Activated T-helper 1 cell treated with anti-CD3 and anti-CD28 coated beads, Interleukin-12 subunit alpha, Interleukin-12 subunit beta, Interleukin-2, Interleukin-4 antibody, amounts not matched to agents 30 ng/mL and 10 ng/mL and 1 ng/mL, durations not matched to agents 14 hours and 24 hours and 36 hours (primary cell): ENCODE measurements around the gene USP34. TPM values are rescaled to one million over a fixed set of nuclear protein-coding genes. Genes with fewer than 3 reads are reported as not detected.

ENCODE experiments used
- DNase-seq: peaks from one replicate; pipeline ENCODE4 v3.0.0; 2021; ENCODE audit warnings: low spot score
- H3K27ac Mint-ChIP-seq: one replicate; pipeline ENCODE4 v1.8.0; 2021; ENCODE audit warnings: mild to moderate bottlenecking, mixed read lengths
- H3K27me3 Mint-ChIP-seq: one replicate; pipeline ENCODE4 v1.8.0; 2022; ENCODE audit warnings: mild to moderate bottlenecking, moderate library complexity, mixed read lengths; ENCODE audit not compliant: insufficient read depth
- H3K36me3 Mint-ChIP-seq: one replicate; pipeline ENCODE4 v1.8.0; 2021; ENCODE audit warnings: low read depth, mixed read lengths
- H3K4me1 Mint-ChIP-seq: one replicate; pipeline ENCODE4 v1.8.0; 2021; ENCODE audit warnings: low read depth, mixed read lengths
- H3K4me3 Mint-ChIP-seq: one replicate; pipeline ENCODE4 v1.8.0; 2021; ENCODE audit warnings: mild to moderate bottlenecking, moderate library complexity, mixed read lengths
- H3K9me3 Mint-ChIP-seq: one replicate; pipeline ENCODE4 v1.8.0; 2021; ENCODE audit warnings: mixed read lengths
- intact Hi-C: fragments of 100-400 bp; cut with micrococcal nuclease; formaldehyde crosslinking; loops from one replicate; pipeline ENCODE4 v1.15.1; 2024
- total RNA-seq: library from RNA; stranded (reverse); gene quantifications from 2 replicates; pipeline ENCODE4 v1.2.3, GENCODE V29; 2022

USP34 gene
- total RNA-seq, 1 donor from 2014 or later, result 91.3 TPM

DNA sequence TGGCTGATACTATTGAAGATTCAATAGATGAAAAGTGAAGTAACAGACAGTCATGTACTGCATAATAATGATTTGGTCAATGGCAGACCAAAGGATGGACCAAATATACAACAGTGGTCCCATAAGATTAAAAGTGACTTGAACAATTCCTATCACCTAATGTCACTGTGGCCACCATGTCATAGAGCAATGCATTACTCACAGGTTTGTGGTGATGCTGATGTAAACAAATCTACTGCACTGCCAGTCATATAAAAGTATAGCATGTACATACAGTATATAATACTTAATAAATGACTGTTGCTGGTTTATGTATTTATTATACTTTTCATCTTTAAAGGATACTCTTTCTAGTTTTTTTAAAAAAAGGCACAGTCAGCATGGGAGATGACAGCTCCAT, 99.9 kb downstream of the USP34 start:
- no peaks in the 10 kb centered on the region for H3K9me3 Mint-ChIP-seq
- peaks cover 38% of the 10 kb centered on the region for H3K36me3 Mint-ChIP-seq
- intact Hi-C loops, result no loop called here
- no peak for DNase-seq
- H3K27ac Mint-ChIP-seq, result no peak overlapping the region
- H3K27me3 Mint-ChIP-seq, result no peaks in the 10 kb centered on the region
- no peak overlapping the region for H3K4me3 Mint-ChIP-seq
- H3K4me1 Mint-ChIP-seq, result peaks cover 26% of the 10 kb centered on the region

- DNase-seq, result no peak
- H3K9me3 Mint-ChIP-seq, result no peaks in the 10 kb centered on the region
- intact Hi-C loops, result loop anchor here (10.0 kb wide), 1 partner anchor 396 kb away; no protein-coding TSS in a partner anchor
- H3K27me3 Mint-ChIP-seq, result no peaks in the 10 kb centered on the region
- H3K36me3 Mint-ChIP-seq, result peaks cover 38% of the 10 kb centered on the region
- peaks cover 37% of the 10 kb centered on the region for H3K4me1 Mint-ChIP-seq
- no peak overlapping the region for H3K27ac Mint-ChIP-seq
- no peak overlapping the region for H3K4me3 Mint-ChIP-seq
These were observed 101.9 kb downstream of the USP34 start for GRCh38 chr2:61368687-61369665.

DNA sequence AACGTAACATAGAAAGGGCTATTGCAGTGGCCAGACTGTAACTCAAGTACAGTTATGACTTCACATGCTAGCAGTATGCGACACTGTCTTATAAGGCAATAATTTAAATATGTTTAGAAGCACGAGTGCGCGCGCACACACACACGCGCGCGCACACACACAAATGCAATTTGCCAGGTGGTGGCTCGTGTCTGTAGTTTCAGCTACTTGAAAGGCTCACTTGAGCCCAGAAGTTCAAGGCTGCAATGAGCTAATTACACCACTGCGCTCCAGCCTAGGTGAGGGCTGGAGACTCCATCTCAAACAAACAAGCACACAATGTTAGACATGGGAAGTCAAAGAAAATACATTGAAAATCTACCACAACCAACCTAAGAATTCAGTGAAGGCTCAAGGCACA, 103.7 kb downstream of the USP34 start:
- H3K4me1 Mint-ChIP-seq, result peaks cover 48% of the 10 kb centered on the region
- H3K4me3 Mint-ChIP-seq, result no peak overlapping the region
- H3K9me3 Mint-ChIP-seq, result no peaks in the 10 kb centered on the region
- H3K27me3 Mint-ChIP-seq, result no peaks in the 10 kb centered on the region
- H3K36me3 Mint-ChIP-seq, result peaks cover 46% of the 10 kb centered on the region
- no peak overlapping the region for H3K27ac Mint-ChIP-seq
- no peak for DNase-seq
- intact Hi-C loops, result loop anchor here (10.0 kb wide), 1 partner anchor 398 kb away; no protein-coding TSS in a partner anchor

DNA sequence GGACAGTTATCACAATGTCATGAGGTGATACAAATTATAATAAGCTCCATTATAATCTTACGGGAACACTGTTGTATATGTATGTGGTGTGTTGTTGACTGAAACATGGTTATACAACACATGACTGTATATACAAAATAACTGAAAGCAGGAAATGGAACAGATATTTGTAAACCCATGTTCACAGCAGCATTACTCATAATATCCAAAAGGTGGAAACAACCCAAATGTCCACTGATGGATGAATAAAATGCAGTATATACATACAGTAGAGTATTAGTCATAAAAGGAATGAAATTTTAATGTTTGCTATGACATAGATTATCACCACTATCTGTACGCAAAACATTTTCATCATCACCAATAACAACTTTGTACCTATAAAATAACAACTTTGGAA, 107.3 kb downstream of the USP34 start:
- H3K4me1 Mint-ChIP-seq, result peaks cover 40% of the 10 kb centered on the region
- no peaks in the 10 kb centered on the region for H3K27me3 Mint-ChIP-seq
- peaks cover 47% of the 10 kb centered on the region for H3K36me3 Mint-ChIP-seq
- intact Hi-C loops, result loop anchor here (10.0 kb wide), 1 partner anchor 401 kb away; no protein-coding TSS in a partner anchor
- H3K4me3 Mint-ChIP-seq, result no peak overlapping the region
- H3K27ac Mint-ChIP-seq, result peak overlapping the region; percentile 3
- DNase-seq, result no peak
- no peaks in the 10 kb centered on the region for H3K9me3 Mint-ChIP-seq

DNA sequence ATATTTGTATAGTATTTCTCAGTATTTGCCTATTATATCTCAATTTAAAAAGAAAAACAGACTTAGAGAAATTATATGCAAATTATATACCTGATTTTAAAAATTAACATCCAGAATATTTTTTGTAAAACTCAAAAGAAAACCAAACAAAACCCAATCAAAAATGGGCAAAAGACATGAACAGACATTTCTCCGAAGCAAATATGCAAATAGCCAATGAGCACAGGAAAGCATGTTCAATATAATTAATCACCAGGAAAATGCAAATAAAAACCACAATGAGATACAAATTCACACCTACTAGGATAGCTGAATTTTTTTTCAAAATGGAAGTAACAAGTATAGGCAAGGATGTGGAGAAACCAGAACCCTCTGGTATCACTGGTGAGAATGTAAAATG, 108.0 kb downstream of the USP34 start:
- H3K9me3 Mint-ChIP-seq, result no peaks in the 10 kb centered on the region
- DNase-seq, result no peak
- no peak overlapping the region for H3K4me3 Mint-ChIP-seq
- no peaks in the 10 kb centered on the region for H3K27me3 Mint-ChIP-seq
- peaks cover 36% of the 10 kb centered on the region for H3K4me1 Mint-ChIP-seq
- peaks cover 43% of the 10 kb centered on the region for H3K36me3 Mint-ChIP-seq
- intact Hi-C loops, result loop anchor here (10.0 kb wide), 1 partner anchor 402 kb away; no protein-coding TSS in a partner anchor
- no peak overlapping the region for H3K27ac Mint-ChIP-seq

GRCh38 chr2:61361068-61361467, 109.8 kb downstream of the USP34 start:
- Mint-ChIP-seq H3K27ac (no peak overlapping the region), H3K36me3 (peaks cover 38% of the 10 kb centered on the region)

GRCh38 chr2:61359058-61359457, 111.8 kb downstream of the USP34 start:
- peaks cover 31% of the 10 kb centered on the region for H3K4me1 Mint-ChIP-seq

More at GRCh38 chr2:61361068-61361467, 109.8 kb downstream of the USP34 start:
- Mint-ChIP-seq H3K4me3 (no peak overlapping the region), H3K27me3 (no peaks in the 10 kb centered on the region), H3K9me3 (no peaks in the 10 kb centered on the region), H3K4me1 (peaks cover 41% of the 10 kb centered on the region)
- DNase-seq, result no peak
- intact Hi-C loops, result loop anchor here (10.0 kb wide), 1 partner anchor 404 kb away; no protein-coding TSS in a partner anchor

GRCh38 chr2:61357681-61358080, 113.2 kb downstream of the USP34 start:
- intact Hi-C loops, result no loop called here
- Mint-ChIP-seq H3K4me1 (peaks cover 19% of the 10 kb centered on the region), H3K4me3 (no peak overlapping the region), H3K36me3 (peaks cover 39% of the 10 kb centered on the region), H3K27ac (no peak overlapping the region), H3K9me3 (peaks cover 8% of the 10 kb centered on the region), H3K27me3 (no peaks in the 10 kb centered on the region)
- DNase-seq, result no peak

More at GRCh38 chr2:61359058-61359457, 111.8 kb downstream of the USP34 start:
- no peak overlapping the region for H3K27ac Mint-ChIP-seq
- H3K36me3 Mint-ChIP-seq, result peaks cover 42% of the 10 kb centered on the region
- no peaks in the 10 kb centered on the region for H3K27me3 Mint-ChIP-seq
- no peak for DNase-seq
- intact Hi-C loops, result no loop called here
- H3K4me3 Mint-ChIP-seq, result no peak overlapping the region
- H3K9me3 Mint-ChIP-seq, result peaks cover 2% of the 10 kb centered on the region

DNA sequence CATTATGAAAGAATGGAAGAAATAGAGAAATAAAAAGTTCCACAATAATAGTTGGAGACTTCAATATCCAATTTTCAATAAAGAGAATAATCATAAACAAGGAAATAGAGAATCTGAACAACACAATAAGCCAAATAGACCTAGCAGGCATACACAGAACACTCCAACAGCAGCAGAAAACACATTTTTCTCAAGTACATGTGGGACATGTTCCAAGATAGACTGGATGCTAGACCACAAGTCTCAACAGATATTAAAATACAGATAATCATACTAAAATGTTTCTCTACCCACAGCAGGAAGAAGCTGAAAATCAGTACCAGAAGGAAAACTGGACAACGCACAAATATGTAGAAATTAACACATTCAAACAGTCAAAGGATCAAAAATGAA, 113.9 kb downstream of the USP34 start:
- Mint-ChIP-seq H3K4me3 (no peak overlapping the region), H3K9me3 (peaks cover 8% of the 10 kb centered on the region), H3K4me1 (peaks cover 19% of the 10 kb centered on the region), H3K36me3 (peaks cover 38% of the 10 kb centered on the region), H3K27me3 (no peaks in the 10 kb centered on the region), H3K27ac (no peak overlapping the region)
- intact Hi-C loops, result no loop called here
- no peak for DNase-seq

GRCh38 chr2:61356261-61356957, 114.5 kb downstream of the USP34 start:
- Mint-ChIP-seq H3K4me3 (no peak overlapping the region), H3K9me3 (peaks cover 8% of the 10 kb centered on the region), H3K27ac (peak overlapping the region; percentile 0), H3K36me3 (peaks cover 34% of the 10 kb centered on the region), H3K27me3 (no peaks in the 10 kb centered on the region), H3K4me1 (peaks cover 17% of the 10 kb centered on the region)
- intact Hi-C loops, result no loop called here
- DNase-seq, result no peak

GRCh38 chr2:61354543-61355197, 116.2 kb downstream of the USP34 start:
- Mint-ChIP-seq H3K36me3 (peaks cover 34% of the 10 kb centered on the region), H3K27me3 (no peaks in the 10 kb centered on the region), H3K27ac (no peak overlapping the region), H3K9me3 (peaks cover 8% of the 10 kb centered on the region), H3K4me1 (peaks cover 13% of the 10 kb centered on the region), H3K4me3 (no peak overlapping the region)
- intact Hi-C loops, result no loop called here
- no peak for DNase-seq

GRCh38 chr2:61353909-61354308, 117.0 kb downstream of the USP34 start:
- Mint-ChIP-seq H3K4me1 (peaks cover 13% of the 10 kb centered on the region), H3K27ac (peak overlapping the region; percentile 24), H3K27me3 (no peaks in the 10 kb centered on the region), H3K36me3 (peaks cover 37% of the 10 kb centered on the region), H3K4me3 (no peak overlapping the region), H3K9me3 (peaks cover 8% of the 10 kb centered on the region)
- intact Hi-C loops, result no loop called here
- no peak for DNase-seq
